Endothelial cell of umbilical vein (primary cell): Measurements from ENCODE around the gene CCK.

ENCODE experiments used
- CTCF ChIP-seq, 2 donors: IDR thresholded peaks; 1 replicate in 1 of 2; 2 replicates in 1 of 2; pipeline ENCODE4 v1.5.1; 2011; ENCODE audit warnings: low read length in 2 of 2, mild to moderate bottlenecking in 2 of 2, moderate library complexity in 2 of 2, control low read depth in 1 of 2, inconsistent platforms in 1 of 2, low read depth in 1 of 2; ENCODE audit not compliant: insufficient read depth in 1 of 2; ENCODE audit errors: extremely low read depth in 1 of 2
- EZH2 ChIP-seq: IDR thresholded peaks from 2 replicates; pipeline ENCODE4 v1.6.1; 2012; ENCODE audit warnings: borderline replicate concordance, low read depth, mild to moderate bottlenecking, moderate library complexity, low read length, inconsistent platforms; ENCODE audit not compliant: severe bottlenecking
- FOS ChIP-seq: IDR thresholded peaks from 2 replicates; pipeline ENCODE4 v1.6.1; 2011; ENCODE audit warnings: mild to moderate bottlenecking, low read length, moderate library complexity, borderline replicate concordance; ENCODE audit not compliant: insufficient read depth
- GATA2 ChIP-seq: IDR thresholded peaks from 2 replicates; pipeline ENCODE4 v1.7.0; 2011; ENCODE audit warnings: low read depth, mild to moderate bottlenecking, moderate library complexity, mixed read lengths, low read length; ENCODE audit not compliant: insufficient read length, insufficient read depth
- MAX ChIP-seq: IDR thresholded peaks from 2 replicates; pipeline ENCODE4 v1.6.1; 2011; ENCODE audit not compliant: insufficient read depth, insufficient read length
- MYC ChIP-seq: IDR thresholded peaks from one replicate; pipeline ENCODE4 v1.6.1; 2011; ENCODE audit warnings: mild to moderate bottlenecking, low read depth, low read length
- POLR2A ChIP-seq: IDR thresholded peaks from 2 replicates; pipeline ENCODE4 v1.6.1; 2012; ENCODE audit warnings: low read depth, mild to moderate bottlenecking, control low read depth, low read length
- POLR2AphosphoS5 ChIP-seq: IDR thresholded peaks from 2 replicates; pipeline ENCODE4 v1.6.1; 2012; ENCODE audit warnings: low read depth, mild to moderate bottlenecking, control low read depth, low read length, moderate library complexity; ENCODE audit not compliant: insufficient read depth

DNA sequence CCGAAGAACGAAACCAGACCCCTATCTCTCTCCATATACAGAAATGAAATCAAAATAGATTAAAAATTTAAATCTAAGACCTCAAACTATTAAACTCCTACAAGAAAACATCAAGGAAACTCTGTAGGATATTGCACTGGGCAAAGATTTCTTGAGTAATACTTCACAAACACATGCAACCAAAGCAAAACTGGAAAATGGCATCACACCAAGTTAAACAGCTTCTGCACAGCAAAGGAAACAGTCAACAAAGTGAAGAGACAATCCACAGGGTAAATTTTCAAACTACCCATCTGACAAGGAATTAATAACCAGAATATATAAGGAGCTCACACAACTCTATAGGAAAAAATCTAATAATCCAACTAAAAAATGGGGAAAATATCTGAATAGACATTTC, 29.4 kb downstream of the CCK start:
- TF ChIP-seq POLR2AphosphoS5 (no peak), CTCF (IDR thresholded peaks at IDR 0.05; ENCODE audit: extremely low read depth in 1 of 2, insufficient read depth in 1 of 2, low read depth in 1 of 2, low read length in 2 of 2) (no peak), POLR2A (no peak), EZH2 (no peak), FOS (no peak), GATA2 (no peak), MAX (no peak), MYC (no peak)
